T-helper 2 cell treated with Interferon-gamma antibody and Interleukin-4, amounts not matched to agents 100 ng/mL and 5 ng/mL, for 36 hours (primary cell): Measurements from ENCODE around the gene DIPK1B. TPM values are rescaled to one million over a fixed set of nuclear protein-coding genes. Genes with fewer than 3 reads are reported as not detected.

ENCODE experiments used
- intact Hi-C: fragments of 100-400 bp; cut with micrococcal nuclease; formaldehyde crosslinking; loops from one replicate; pipeline ENCODE4 v1.15.1; 2023
- total RNA-seq: library from RNA; stranded (reverse); gene quantifications from 2 replicates; pipeline ENCODE4 v1.2.3, GENCODE V29; 2022

Gene DIPK1B
- total RNA-seq, 1 donor from 2014 or later = 1.3 TPM

DNA sequence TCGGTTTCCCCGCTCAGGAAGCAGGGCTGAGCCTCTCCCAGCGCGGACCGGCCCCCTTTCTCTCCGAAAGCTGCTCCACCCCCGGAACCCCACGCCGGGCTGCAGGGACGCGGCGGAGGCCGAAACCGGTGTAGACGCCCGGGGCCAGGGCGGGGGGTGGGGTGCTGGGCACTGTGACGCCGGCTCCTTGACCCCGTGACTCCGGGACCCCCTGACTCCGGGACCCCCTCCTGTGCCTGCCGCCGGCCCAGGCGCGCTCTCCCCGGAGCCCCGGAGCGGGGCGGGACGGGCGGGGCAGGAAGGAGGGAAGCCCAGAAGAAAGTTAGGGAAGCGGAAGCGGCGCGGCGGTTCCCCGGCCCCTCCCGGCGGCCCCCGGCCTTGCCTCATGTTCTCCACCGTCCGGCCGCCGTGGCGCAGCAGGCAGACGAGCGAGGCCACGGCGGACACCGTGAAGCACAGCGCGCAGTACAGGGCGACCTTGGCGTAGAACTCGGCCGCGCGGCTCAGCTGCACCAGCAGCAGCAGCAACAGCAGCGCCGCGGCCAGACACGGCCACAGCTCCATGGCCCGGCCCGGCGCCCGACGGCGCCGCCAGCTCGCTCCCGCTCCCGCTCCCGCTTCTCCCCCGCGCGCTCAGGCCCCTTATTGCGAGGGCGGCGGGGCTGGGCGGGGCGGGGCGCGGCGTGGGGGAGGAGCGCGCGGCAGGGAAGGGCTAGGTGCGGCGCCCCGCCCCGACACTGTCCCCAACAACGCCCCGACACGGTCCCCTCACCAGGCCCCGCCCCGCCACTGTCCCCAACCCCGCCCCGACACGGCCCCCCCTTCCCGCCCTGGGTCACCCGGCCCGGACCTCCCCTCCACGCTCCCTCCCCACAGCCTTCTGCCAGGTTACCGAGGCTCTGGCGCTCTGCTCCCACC lies 25.3 kb upstream of the DIPK1B start, which contains the start of gene AGPAT2:
Gene AGPAT2, minus strand, starts transcription at position 664 of the 918 bp plus-strand sequence. Its CDS starts 100 bp downstream, at position 564.
- intact Hi-C loops = loop anchor here (1.0 kb wide), 1 partner anchor 14 kb away; no protein-coding TSS in a partner anchor

GRCh38 chr9:136687721-136688223 lies 24.6 kb upstream of the DIPK1B start:
- intact Hi-C loops = loop anchor here (1.0 kb wide), 1 partner anchor 14 kb away; no protein-coding TSS in a partner anchor

GRCh38 chr9:136688274-136689107 lies 23.9 kb upstream of the DIPK1B start:
- intact Hi-C loops = no loop called here

DNA sequence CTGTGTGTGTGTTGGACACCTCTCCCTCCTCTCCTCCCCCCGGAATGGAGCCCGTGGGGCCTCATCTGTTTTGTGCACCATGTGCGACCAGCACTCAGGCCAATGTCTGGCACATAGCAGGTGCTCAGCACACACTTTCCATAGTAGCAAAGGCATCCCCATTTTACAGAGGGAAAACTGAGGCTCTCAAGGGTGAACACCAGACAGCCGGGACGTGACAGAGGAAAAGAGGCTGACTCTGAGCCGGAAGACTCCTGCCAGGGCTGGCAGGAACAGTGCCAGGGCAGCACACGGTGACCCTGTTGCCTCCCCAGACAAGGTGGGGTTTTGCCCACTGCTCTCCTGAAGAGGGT lies 23.3 kb upstream of the DIPK1B start:
- intact Hi-C loops = no loop called here

DNA sequence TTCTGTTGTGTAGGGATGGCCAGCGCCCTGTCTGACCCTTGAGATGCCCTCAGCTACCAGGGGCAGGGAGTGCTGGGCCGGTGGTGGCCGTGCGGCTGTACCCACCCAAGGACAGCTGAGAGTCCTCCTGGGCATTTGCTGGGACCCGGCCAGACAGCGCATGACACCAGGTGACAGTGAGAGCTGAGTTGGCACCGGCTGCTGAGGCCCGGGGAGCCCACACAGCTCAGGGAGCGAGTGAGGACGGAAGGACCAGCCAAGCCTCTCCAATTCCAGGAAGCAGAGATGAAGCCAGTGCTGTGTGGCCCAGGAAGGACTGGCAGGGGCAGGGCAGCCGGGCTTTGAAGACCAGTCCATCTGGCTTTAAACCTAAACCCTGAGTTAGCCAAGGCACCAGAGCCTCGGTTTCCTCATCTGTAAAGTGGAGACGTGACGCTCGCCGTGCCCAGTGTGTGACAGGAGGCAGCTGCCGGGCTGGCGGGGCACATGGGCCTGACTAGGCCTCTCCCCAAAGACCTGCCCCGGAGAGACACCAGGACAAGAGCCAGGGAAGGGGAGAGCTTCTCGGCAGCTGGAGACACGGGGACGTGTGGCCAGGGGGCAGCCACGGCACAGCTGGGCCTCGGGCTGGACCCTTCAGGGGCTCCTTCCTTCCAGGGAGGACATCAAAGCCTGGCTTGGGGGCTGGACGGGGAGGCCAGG lies 22.1 kb upstream of the DIPK1B start:
- intact Hi-C loops = no loop called here

- intact Hi-C loops = no loop called here
Measured at GRCh38 chr9:136690806-136691261, 21.5 kb upstream of the DIPK1B start.

- intact Hi-C loops = no loop called here
Measured at GRCh38 chr9:136691316-136692184, 20.8 kb upstream of the DIPK1B start.

GRCh38 chr9:136692185-136693134 lies 19.9 kb upstream of the DIPK1B start:
- intact Hi-C loops = no loop called here

GRCh38 chr9:136693135-136693489 lies 19.3 kb upstream of the DIPK1B start:
- intact Hi-C loops = no loop called here

DNA sequence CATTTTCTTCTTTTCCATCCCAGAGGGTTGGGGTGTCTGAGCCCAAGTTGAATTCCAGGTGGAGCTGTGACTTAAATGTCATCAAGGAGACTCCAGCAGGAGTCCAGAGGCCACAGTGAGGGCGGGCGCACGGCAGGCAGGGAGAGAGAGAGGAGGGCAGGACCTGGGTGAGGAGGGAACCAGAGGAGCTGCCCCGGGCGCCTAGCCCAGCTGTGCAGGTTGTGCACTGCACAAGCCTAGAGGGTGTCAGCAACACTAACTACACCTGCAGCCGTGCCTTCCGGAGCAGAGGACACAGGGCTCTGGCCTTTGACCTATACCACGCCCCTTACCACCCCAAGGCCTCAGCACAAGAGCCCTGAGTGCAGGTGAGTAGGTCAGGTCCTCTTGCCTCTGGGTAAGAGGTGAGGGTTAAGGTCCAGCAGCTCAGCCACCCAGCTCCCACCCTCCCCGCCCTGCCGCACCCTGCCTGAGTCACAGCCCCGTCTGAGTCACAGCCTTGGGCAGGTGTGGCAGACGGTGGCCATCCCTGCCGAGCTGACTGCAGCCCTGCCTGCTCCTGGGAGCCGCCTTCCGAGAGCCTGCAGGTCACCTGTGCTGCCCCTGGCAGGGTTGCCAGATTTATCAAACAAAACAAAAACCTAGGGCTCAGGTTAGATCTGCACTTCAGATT lies 18.7 kb upstream of the DIPK1B start:
- intact Hi-C loops = no loop called here

DNA sequence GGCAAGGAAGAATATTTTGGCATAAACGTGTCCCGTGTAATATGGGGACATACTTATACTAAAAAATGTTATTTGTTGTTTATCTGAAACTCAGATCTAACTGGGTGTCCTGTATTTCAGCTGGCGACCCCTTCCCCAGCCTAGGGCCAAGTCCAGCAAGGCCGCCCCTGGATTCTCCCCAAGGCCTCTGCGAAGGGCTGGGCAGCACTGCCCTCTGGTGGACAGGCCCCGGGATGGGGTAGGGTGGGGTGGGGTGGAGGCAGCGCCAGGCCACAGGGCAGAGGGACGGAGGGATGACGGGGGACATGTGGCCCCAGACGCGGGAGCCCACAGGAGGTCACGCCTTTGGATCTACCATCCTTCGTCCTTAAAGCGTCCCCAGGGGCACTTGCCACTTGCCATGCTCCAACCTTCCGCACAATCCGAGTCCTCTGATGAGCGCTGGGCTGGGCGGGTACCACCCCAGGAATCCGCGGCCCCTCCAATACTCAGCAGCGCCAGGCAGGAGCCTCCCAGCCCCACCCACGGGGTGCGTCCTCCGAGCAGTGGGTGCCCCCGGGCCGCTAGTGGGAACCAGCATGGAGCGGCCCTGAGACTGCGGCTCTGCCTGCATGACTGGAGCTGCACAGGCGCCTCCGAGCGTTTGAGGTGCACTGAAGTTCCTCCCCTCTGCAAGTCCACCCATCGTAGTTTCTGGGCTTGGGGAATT lies 18.1 kb upstream of the DIPK1B start:
- intact Hi-C loops = no loop called here

DNA sequence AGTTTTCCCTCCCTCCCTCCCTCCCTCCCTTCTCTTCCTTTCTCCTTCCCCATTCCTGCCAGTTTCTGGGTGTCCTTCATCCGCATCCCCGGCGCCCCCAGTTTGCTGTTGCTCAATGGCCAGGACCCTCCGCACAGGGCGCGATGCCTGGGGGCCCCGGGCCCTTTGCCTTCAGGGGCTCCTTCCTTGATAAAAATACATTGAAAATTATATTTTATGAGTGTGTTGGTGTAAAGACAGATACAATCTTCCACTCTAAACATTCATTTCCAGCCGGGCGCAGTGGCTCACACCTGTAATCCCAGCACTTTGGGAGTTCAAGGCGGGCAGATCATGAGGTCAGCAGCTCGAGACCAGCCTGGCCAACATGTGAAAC lies 17.5 kb upstream of the DIPK1B start:
- intact Hi-C loops = no loop called here

- intact Hi-C loops = no loop called here
Measured at GRCh38 chr9:136695435-136695895, 16.9 kb upstream of the DIPK1B start.

- intact Hi-C loops = no loop called here
Measured at GRCh38 chr9:136695955-136696354, 16.4 kb upstream of the DIPK1B start.

- intact Hi-C loops = no loop called here
Measured at GRCh38 chr9:136696502-136696901, 15.9 kb upstream of the DIPK1B start.

DNA sequence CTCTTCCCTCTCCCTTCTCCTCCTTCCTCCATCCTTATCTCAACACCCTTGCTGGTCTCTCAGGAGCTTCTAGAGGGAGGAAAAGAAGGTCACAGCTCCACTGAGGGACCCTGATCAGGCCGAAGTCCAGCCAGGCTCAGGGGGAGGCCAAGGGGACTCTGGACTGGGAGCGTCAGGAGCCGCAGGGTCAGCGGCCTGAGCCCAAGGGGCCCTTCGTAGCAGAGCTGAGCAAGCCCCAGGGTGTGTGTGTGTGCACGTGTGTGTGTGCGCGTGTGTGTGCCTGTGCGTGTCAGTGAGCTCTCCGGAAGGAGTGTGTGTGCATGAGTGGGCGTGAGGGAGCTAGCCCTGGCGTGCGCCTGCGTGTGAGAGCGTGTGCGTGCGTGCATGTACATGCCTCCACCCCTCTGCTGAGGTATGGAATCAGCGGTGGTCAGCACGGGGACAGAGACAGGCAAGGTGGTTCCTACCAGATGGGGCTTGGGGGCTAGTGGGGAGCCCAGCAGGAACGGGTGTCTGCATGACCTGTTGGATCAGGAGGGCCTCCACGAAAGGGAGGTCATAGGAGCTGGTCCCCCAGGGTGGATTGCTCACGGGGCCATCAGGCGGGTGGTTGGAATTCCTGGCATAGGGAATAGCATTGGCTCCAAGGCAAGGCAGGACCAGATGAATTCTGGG lies 15.1 kb upstream of the DIPK1B start:
- intact Hi-C loops = no loop called here

DNA sequence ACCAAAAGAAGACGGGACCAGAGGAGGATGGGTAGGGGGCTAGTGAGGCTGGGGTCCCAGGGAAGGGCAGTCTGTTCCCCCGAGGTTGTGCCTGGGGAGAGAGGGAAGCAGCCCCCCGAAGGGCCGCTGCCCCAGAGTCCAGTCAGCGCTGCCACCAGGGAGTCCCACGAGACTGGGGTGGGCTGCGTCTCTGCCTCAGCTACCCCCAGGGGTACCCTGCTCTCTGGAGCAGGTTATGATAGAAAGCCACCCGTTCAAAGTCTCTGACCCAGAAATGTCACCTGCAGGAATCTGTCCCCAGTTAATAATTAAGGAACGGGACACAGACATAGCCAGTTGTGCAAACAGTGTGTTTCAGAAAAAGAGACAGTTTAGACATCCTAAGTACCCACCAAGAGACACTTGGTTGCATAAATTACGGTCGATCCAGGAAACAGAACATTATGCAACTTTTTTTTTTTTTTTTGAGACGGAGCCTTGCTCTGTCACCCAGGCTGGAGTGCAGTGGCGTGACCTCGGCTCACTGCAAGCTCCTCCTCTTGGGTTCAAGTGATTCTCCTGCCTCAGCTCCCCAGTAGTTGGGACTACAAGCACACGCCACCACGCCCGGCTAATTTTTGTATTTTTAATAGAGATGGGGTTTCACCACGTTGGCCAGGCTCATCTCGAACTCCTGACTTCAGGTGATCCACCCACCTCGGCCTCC lies 14.4 kb upstream of the DIPK1B start:
- intact Hi-C loops = no loop called here
